HG02970 (cell line): Measurements from ENCODE around the gene AP1S2.
"Not testable (repeated sequence)": the region's sequence is repeated elsewhere in the genome, so short reads cannot be mapped to it uniquely, and the experiment has no call there.

Source experiments
- ATAC-seq: cut with Tn5 transposase; IDR thresholded peaks from one replicate; pipeline ENCODE4 v1.9.1; 2021; ENCODE audit warnings: mild to moderate bottlenecking, moderate library complexity, moderate number of reproducible peaks; ENCODE audit not compliant: unreplicated experiment, low FRiP score

The AP1S2 gene

GRCh38 chrX:15854712-15855567 lies at the start of gene AP1S2:
AP1S2 (minus strand) TSS chrX:15854813; CDS start chrX:15852524, 2,289 bp downstream.
- ATAC-seq, result peak; percentile 96

- ATAC-seq, result no peak
These were observed 48.6 kb upstream of the AP1S2 start for GRCh38 chrX:15903186-15903681.

GRCh38 chrX:15895334-15895733 lies 40.7 kb upstream of the AP1S2 start:
- no peak for ATAC-seq

GRCh38 chrX:15894724-15895123 lies 40.1 kb upstream of the AP1S2 start:
- no peak for ATAC-seq

- ATAC-seq, result no peak
These were observed 35.9 kb upstream of the AP1S2 start for GRCh38 chrX:15890463-15890862.

- ATAC-seq, result no peak
These were observed 33.4 kb upstream of the AP1S2 start for GRCh38 chrX:15888062-15888461.

- no peak for ATAC-seq
These were observed 28.9 kb upstream of the AP1S2 start for GRCh38 chrX:15883540-15883863.

GRCh38 chrX:15882704-15883539 lies 28.3 kb upstream of the AP1S2 start:
- ATAC-seq, result peak; percentile 84

- ATAC-seq, result no peak
These were observed 26.8 kb upstream of the AP1S2 start for GRCh38 chrX:15881381-15881897.

- not testable (repeated sequence) for ATAC-seq
These were observed 23.3 kb upstream of the AP1S2 start for GRCh38 chrX:15877914-15878313.

- ATAC-seq, result no peak
These were observed 22.8 kb upstream of the AP1S2 start for GRCh38 chrX:15877380-15877779.

- no peak for ATAC-seq
These were observed 20.1 kb upstream of the AP1S2 start for GRCh38 chrX:15874672-15875071.

- no peak for ATAC-seq
These were observed 19.0 kb upstream of the AP1S2 start for GRCh38 chrX:15873566-15873965.

GRCh38 chrX:15870310-15870709 lies 15.7 kb upstream of the AP1S2 start:
- ATAC-seq, result no peak

GRCh38 chrX:15869695-15870094 lies 15.1 kb upstream of the AP1S2 start:
- no peak for ATAC-seq

- no peak for ATAC-seq
These were observed 11.5 kb upstream of the AP1S2 start for GRCh38 chrX:15866147-15866546.

GRCh38 chrX:15864629-15865028 lies 10.0 kb upstream of the AP1S2 start:
- ATAC-seq, result no peak

- ATAC-seq, result no peak
These were observed 9.4 kb upstream of the AP1S2 start for GRCh38 chrX:15864023-15864422.

GRCh38 chrX:15860921-15861320 lies 6.3 kb upstream of the AP1S2 start:
- no peak for ATAC-seq

- ATAC-seq, result no peak
These were observed 3.4 kb upstream of the AP1S2 start for GRCh38 chrX:15858051-15858450.

- ATAC-seq, result no peak
These were observed 2.0 kb upstream of the AP1S2 start for GRCh38 chrX:15856636-15857035.
